ENCODE measurements around the gene NRL. TPM values are rescaled to one million over a fixed set of nuclear protein-coding genes. Genes with fewer than 3 reads are reported as not detected.

Gene NRL
- total and polyA plus RNA-seq, 4 donors: 2.7 to 5.4 (median 3.1) TPM

GRCh38 chr14:24121210-24121609 is 6.5 kb upstream of the NRL start:
- H3K9ac ChIP-seq (ENCODE audit: insufficient read depth in 1 of 2, low read length in 2 of 2): no peak overlapping the region
- H3K4me3 ChIP-seq: no peak overlapping the region
- no peak overlapping the region for H3K27ac ChIP-seq (ENCODE audit: low read depth in 1 of 2, low read length in 1 of 2)
- ATAC-seq (ENCODE audit: insufficient read depth, low FRiP score): no peak
- no peaks in the 10 kb centered on the region for H3K27me3 ChIP-seq (ENCODE audit: control insufficient read depth in 3 of 3, insufficient read depth in 3 of 3, low read length in 2 of 3)
- DNase-seq: no peak
- H3K36me3 ChIP-seq (ENCODE audit: control insufficient read depth in 4 of 4, insufficient read depth in 4 of 4, low read length in 4 of 4): peaks cover 26 to 56% (median 31%) of the 10 kb centered on the region in 4 donors
- no peaks in the 10 kb centered on the region for H3K9me3 ChIP-seq (ENCODE audit: control insufficient read depth in 4 of 4, insufficient read depth in 3 of 4, low read length in 3 of 4)
- no peak for TF ChIP-seq CTCF (IDR thresholded peaks at IDR 0.05; ENCODE audit: control extremely low read depth, extremely low read depth)
- 96 to 97% methylated on average over 8 of the region's 8 CpGs for WGBS, 2 donors
- peaks cover 0 to 5% (median 2%) of the 10 kb centered on the region in 5 donors for H3K4me1 ChIP-seq (ENCODE audit: control insufficient read depth in 5 of 5, insufficient read depth in 5 of 5, low read length in 5 of 5)

- no peaks in the 10 kb centered on the region for H3K9me3 ChIP-seq (ENCODE audit: control insufficient read depth in 4 of 4, insufficient read depth in 3 of 4, low read length in 3 of 4)
- H3K4me1 ChIP-seq (ENCODE audit: control insufficient read depth in 5 of 5, insufficient read depth in 5 of 5, low read length in 5 of 5): peaks cover 0 to 14% (median 7%) of the 10 kb centered on the region in 5 donors
- H3K27me3 ChIP-seq (ENCODE audit: control insufficient read depth in 3 of 3, insufficient read depth in 3 of 3, low read length in 2 of 3): no peaks in the 10 kb centered on the region
- no peak for TF ChIP-seq CTCF (IDR thresholded peaks at IDR 0.05; ENCODE audit: control extremely low read depth, extremely low read depth)
- no peak for DNase-seq
- ATAC-seq (ENCODE audit: insufficient read depth, low FRiP score): no peak
- 98% methylated on average over 6 of the region's 6 CpGs for WGBS, 2 donors
- no peak overlapping the region for H3K27ac ChIP-seq (ENCODE audit: low read depth in 1 of 2, low read length in 1 of 2)
- peaks cover 26 to 56% (median 31%) of the 10 kb centered on the region in 4 donors for H3K36me3 ChIP-seq (ENCODE audit: control insufficient read depth in 4 of 4, insufficient read depth in 4 of 4, low read length in 4 of 4)
- H3K4me3 ChIP-seq: no peak overlapping the region
- no peak overlapping the region for H3K9ac ChIP-seq (ENCODE audit: insufficient read depth in 1 of 2, low read length in 2 of 2)
Observed at GRCh38 chr14:24119691-24120090, 4.9 kb upstream of the NRL start.

- no peaks in the 10 kb centered on the region for H3K27me3 ChIP-seq (ENCODE audit: control insufficient read depth in 3 of 3, insufficient read depth in 3 of 3, low read length in 2 of 3)
- H3K36me3 ChIP-seq (ENCODE audit: control insufficient read depth in 4 of 4, insufficient read depth in 4 of 4, low read length in 4 of 4): peaks cover 23 to 38% (median 25%) of the 10 kb centered on the region in 4 donors
- no peaks in the 10 kb centered on the region for H3K9me3 ChIP-seq (ENCODE audit: control insufficient read depth in 4 of 4, insufficient read depth in 3 of 4, low read length in 3 of 4)
- ATAC-seq (ENCODE audit: insufficient read depth, low FRiP score): no peak
- TF ChIP-seq CTCF (IDR thresholded peaks at IDR 0.05; ENCODE audit: control extremely low read depth, extremely low read depth): no peak
- H3K4me1 ChIP-seq (ENCODE audit: control insufficient read depth in 5 of 5, insufficient read depth in 5 of 5, low read length in 5 of 5): peaks cover 0 to 18% (median 7%) of the 10 kb centered on the region in 5 donors
- no peak overlapping the region for H3K27ac ChIP-seq (ENCODE audit: low read depth in 1 of 2, low read length in 1 of 2)
- H3K9ac ChIP-seq (ENCODE audit: insufficient read depth in 1 of 2, low read length in 2 of 2): no peak overlapping the region
- DNase-seq: no peak
- 87 to 90% methylated on average over 6 of the region's 6 CpGs for WGBS, 2 donors
- H3K4me3 ChIP-seq: no peak overlapping the region
Observed at GRCh38 chr14:24117179-24117578, 2.4 kb upstream of the NRL start.

Measured in lung (tissue), 12 donors.